GM19193 (cell line): ENCODE data around the gene SNRNP35.
A peak's percentile ranks its signal among the peaks of the same experiment; 100 is the strongest.

Experiments used
- POLR2A ChIP-seq: IDR thresholded peaks from 4 replicates; pipeline ENCODE4 v1.6.1; 2011; ENCODE audit not compliant: insufficient read depth, insufficient read length; ENCODE audit errors: extremely low read depth

The SNRNP35 gene

GRCh38 chr12:123446333-123446713, 11.6 kb upstream of the SNRNP35 start:
- TF ChIP-seq POLR2A: no peak

- TF ChIP-seq POLR2A: no peak
Measured at GRCh38 chr12:123449249-123449733, 8.6 kb upstream of the SNRNP35 start.

DNA sequence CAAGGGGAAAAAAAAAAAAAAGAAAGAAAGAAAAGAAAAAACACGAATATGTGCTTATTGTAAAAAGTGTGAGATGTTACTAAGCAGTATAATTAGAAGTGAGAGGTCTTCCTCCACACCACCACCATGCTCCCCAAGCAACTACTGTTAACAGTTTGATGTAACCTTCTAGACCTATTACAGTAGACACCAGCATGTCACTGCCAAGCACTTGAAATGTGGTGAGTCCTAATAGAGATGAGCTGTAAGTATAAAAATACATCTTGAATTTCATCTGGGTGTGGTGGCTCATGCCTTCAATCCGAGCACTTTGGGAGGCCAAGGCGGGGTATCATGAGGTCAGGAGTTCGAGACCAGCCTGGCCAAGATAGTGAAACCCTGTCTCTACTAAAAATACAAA, 8.1 kb upstream of the SNRNP35 start:
- TF ChIP-seq POLR2A: no peak

GRCh38 chr12:123450636-123451035, 7.3 kb upstream of the SNRNP35 start:
- no peak for TF ChIP-seq POLR2A

GRCh38 chr12:123453165-123453564, 4.8 kb upstream of the SNRNP35 start:
- TF ChIP-seq POLR2A: no peak

- TF ChIP-seq POLR2A: no peak
Measured at GRCh38 chr12:123465084-123465483, 7.1 kb downstream of the SNRNP35 start.

GRCh38 chr12:123468786-123469185, 10.8 kb downstream of the SNRNP35 start:
- TF ChIP-seq POLR2A: no peak

DNA sequence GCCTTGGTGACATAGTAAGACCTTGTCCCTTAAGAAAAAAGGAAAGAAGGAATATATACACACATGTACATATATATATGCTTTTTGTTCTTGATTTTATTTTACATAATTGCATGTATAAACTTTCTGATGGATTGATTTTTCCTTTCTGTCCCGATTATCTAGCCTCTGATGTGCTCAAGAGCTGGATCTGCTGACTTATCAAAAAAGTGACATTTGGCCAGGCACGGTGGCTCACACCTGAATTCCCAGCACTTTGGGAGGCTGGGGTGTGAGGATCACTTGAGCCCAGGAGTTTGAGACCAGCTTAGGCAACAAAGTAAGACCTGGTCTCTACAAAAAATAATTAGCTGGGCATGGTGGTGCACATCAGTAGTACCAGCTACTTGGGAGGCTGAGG, 12.0 kb downstream of the SNRNP35 start:
- no peak for TF ChIP-seq POLR2A

GRCh38 chr12:123471374-123472068, 13.6 kb downstream of the SNRNP35 start:
- no peak for TF ChIP-seq POLR2A

GRCh38 chr12:123472438-123472849, 14.5 kb downstream of the SNRNP35 start:
- no peak for TF ChIP-seq POLR2A

GRCh38 chr12:123474485-123475245, 16.7 kb downstream of the SNRNP35 start:
- no peak for TF ChIP-seq POLR2A

- TF ChIP-seq POLR2A: peak; percentile 27
Measured at GRCh38 chr12:123475246-123475703, 17.3 kb downstream of the SNRNP35 start.

- TF ChIP-seq POLR2A: no peak
Measured at GRCh38 chr12:123478069-123478468, 20.1 kb downstream of the SNRNP35 start.

DNA sequence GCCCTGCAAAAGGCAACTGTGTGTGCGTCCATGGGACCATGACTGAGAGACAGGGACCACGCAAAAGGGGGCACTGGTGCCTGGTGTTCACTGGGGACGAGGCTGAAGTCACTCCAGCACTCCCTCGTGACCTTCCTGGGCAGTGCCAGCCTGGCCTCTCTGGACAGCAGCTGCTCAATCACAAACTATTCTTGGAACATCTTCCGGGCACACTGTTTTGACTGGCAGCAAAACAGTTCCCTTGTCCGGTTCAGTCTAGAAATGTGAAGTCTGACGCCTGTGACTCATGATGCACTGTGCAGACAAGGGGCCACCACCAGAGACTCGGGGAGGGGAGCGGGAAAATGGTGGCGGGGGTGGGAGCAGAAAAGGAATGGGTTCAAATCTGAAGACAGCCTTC, 20.8 kb downstream of the SNRNP35 start:
- TF ChIP-seq POLR2A: no peak

GRCh38 chr12:123479442-123480180, 21.7 kb downstream of the SNRNP35 start:
- no peak for TF ChIP-seq POLR2A
